ENCODE data around the gene SLC9C1. TPM values are rescaled to one million over a fixed set of nuclear protein-coding genes. Genes with fewer than 3 reads are reported as not detected.

Gene SLC9C1
- total and polyA plus RNA-seq, 9 donors: 0.07 to 0.35 (median 0.15) TPM; not detected in 4

- intact Hi-C loops (cut with DNase I): loop anchor here in 1 of 4 donors (10.0 kb wide), 1 partner anchor 203 kb away; no protein-coding TSS in a partner anchor
- WGBS, 3 donors: 17 to 25% (median 23%) methylated on average over 5 of the region's 5 CpGs
These were observed 28.0 kb upstream of the SLC9C1 start for GRCh38 chr3:112321867-112322652.

GRCh38 chr3:112320691-112321090 lies 26.7 kb upstream of the SLC9C1 start:
- intact Hi-C loops (cut with DNase I): loop anchor here in 1 of 4 donors (10.0 kb wide), 1 partner anchor 204 kb away; no protein-coding TSS in a partner anchor
- H3K9me3 ChIP-seq: no peaks in the 10 kb centered on the region
- no peak overlapping the region for H3K27ac ChIP-seq
- no peaks in the 10 kb centered on the region for H3K36me3 ChIP-seq
- peaks cover 2% of the 10 kb centered on the region for H3K4me1 ChIP-seq (ENCODE audit: insufficient read depth)
- DNase-seq: no peak
- TF ChIP-seq CTCF (IDR thresholded peaks at IDR 0.05) (no peak), EP300 (IDR thresholded peaks at IDR 0.05) (no peak), POLR2A (IDR thresholded peaks at IDR 0.05) (no peak)
- no peaks in the 10 kb centered on the region for H3K27me3 ChIP-seq
- H3K4me3 ChIP-seq: no peak overlapping the region
- WGBS, 3 donors: 95 to 98% (median 96%) methylated on average over 1 of the region's 1 CpG

More at GRCh38 chr3:112321867-112322652, 28.0 kb upstream of the SLC9C1 start:
- DNase-seq: no peak
- Histone ChIP-seq H3K4me1 (ENCODE audit: insufficient read depth) (peaks cover 2% of the 10 kb centered on the region), H3K4me3 (no peak overlapping the region), H3K9me3 (no peaks in the 10 kb centered on the region), H3K36me3 (no peaks in the 10 kb centered on the region), H3K27ac (no peak overlapping the region), H3K27me3 (no peaks in the 10 kb centered on the region)
- TF ChIP-seq POLR2A (IDR thresholded peaks at IDR 0.05): no peak
- no peak for TF ChIP-seq CTCF (IDR thresholded peaks at IDR 0.05)
- TF ChIP-seq EP300 (IDR thresholded peaks at IDR 0.05): no peak

GRCh38 chr3:112319516-112320276 lies 25.7 kb upstream of the SLC9C1 start:
- 57 to 61% (median 60%) methylated on average over 4 of the region's 4 CpGs for WGBS, 3 donors
- no peaks in the 10 kb centered on the region for H3K9me3 ChIP-seq
- intact Hi-C loops (cut with DNase I): loop anchor here in 1 of 4 donors (10.0 kb wide), 1 partner anchor 205 kb away; no protein-coding TSS in a partner anchor
- H3K36me3 ChIP-seq: no peaks in the 10 kb centered on the region
- no peak overlapping the region for H3K4me3 ChIP-seq
- no peak for DNase-seq
- no peaks in the 10 kb centered on the region for H3K27me3 ChIP-seq
- TF ChIP-seq POLR2A (IDR thresholded peaks at IDR 0.05): no peak
- no peak for TF ChIP-seq EP300 (IDR thresholded peaks at IDR 0.05)
- no peak for TF ChIP-seq CTCF (IDR thresholded peaks at IDR 0.05)
- H3K4me1 ChIP-seq (ENCODE audit: insufficient read depth): peaks cover 2% of the 10 kb centered on the region
- no peak overlapping the region for H3K27ac ChIP-seq

- TF ChIP-seq POLR2A (IDR thresholded peaks at IDR 0.05) (no peak), CTCF (IDR thresholded peaks at IDR 0.05) (no peak), EP300 (IDR thresholded peaks at IDR 0.05) (no peak)
- Histone ChIP-seq H3K27me3 (no peaks in the 10 kb centered on the region), H3K9me3 (no peaks in the 10 kb centered on the region), H3K36me3 (no peaks in the 10 kb centered on the region), H3K4me1 (ENCODE audit: insufficient read depth) (no peaks in the 10 kb centered on the region), H3K4me3 (no peak overlapping the region), H3K27ac (no peak overlapping the region)
- no peak for DNase-seq
- intact Hi-C loops (cut with DNase I): no loop called here
- 93 to 99% (median 99%) methylated on average over 1 of the region's 1 CpG for WGBS, 3 donors
These were observed 21.8 kb upstream of the SLC9C1 start for GRCh38 chr3:112315791-112316190.
